Lower leg skin (tissue), 3 donors: ENCODE data around the gene EDEM3.

Experiments used
- CTCF ChIP-seq, 3 donors: fragments of 450-650 bp; IDR thresholded peaks; one replicate each; pipeline ENCODE4 v1.5.1; 2016; ENCODE audit warnings: antibody characterized with exemption in 3 of 3, mild to moderate bottlenecking in 3 of 3, moderate library complexity in 2 of 3
- POLR2A ChIP-seq, 2 donors: fragments of 450-650 bp; IDR thresholded peaks; one replicate each; pipeline ENCODE4 v1.6.1; 2016 to 2017; ENCODE audit warnings: antibody characterized with exemption in 2 of 2, mild to moderate bottlenecking in 1 of 2, moderate library complexity in 1 of 2

GRCh38 chr1:184656221-184656620, 98.4 kb downstream of the EDEM3 start:
- TF ChIP-seq POLR2A (IDR thresholded peaks at IDR 0.05) (no peak), CTCF (IDR thresholded peaks at IDR 0.05) (no peak)
